Retinal pigment epithelial cell (primary cell): ENCODE results near the gene MSH2.

Experiments used
- DNase-seq: peaks from one replicate; pipeline ENCODE4 v3.0.0-alpha.2; 2010; ENCODE audit warnings: low read depth
- H3K4me3 ChIP-seq: 2 replicates; pipeline ENCODE4 v1.5.1; 2011; ENCODE audit warnings: mild to moderate bottlenecking, low read length, control low read depth, moderate library complexity
- TF ChIP-seq, protein P1 (sequence below): conservative IDR thresholded peaks from 2 replicates; pipeline ENCODE4 v1.5.1; 2011; ENCODE audit warnings: low read depth, low read length, control low read depth, inconsistent platforms

The MSH2 gene

DNA sequence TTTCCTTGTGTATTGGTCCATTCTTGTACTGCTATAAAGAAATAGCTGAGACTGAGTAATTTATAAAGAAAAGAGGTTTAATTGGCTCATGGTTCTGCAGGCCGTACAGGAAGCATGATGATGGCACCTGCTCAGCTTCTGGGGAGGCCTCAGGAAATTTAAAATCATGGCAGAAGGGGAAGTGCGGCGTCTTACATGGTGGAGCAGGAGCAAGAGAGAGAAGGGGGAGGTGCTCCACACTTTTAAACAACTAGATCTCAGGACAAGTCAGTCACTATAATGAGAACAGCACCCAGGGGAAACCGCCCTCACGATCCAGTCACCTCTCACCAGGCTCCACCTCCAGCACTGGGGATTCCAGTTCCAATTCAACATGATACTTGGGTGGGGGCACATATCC is 54.3 kb downstream of the MSH2 start:
- TF ChIP-seq, protein P1, sequence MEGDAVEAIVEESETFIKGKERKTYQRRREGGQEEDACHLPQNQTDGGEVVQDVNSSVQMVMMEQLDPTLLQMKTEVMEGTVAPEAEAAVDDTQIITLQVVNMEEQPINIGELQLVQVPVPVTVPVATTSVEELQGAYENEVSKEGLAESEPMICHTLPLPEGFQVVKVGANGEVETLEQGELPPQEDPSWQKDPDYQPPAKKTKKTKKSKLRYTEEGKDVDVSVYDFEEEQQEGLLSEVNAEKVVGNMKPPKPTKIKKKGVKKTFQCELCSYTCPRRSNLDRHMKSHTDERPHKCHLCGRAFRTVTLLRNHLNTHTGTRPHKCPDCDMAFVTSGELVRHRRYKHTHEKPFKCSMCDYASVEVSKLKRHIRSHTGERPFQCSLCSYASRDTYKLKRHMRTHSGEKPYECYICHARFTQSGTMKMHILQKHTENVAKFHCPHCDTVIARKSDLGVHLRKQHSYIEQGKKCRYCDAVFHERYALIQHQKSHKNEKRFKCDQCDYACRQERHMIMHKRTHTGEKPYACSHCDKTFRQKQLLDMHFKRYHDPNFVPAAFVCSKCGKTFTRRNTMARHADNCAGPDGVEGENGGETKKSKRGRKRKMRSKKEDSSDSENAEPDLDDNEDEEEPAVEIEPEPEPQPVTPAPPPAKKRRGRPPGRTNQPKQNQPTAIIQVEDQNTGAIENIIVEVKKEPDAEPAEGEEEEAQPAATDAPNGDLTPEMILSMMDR = no peak
- H3K4me3 ChIP-seq = no peak overlapping the region
- no peak for DNase-seq

DNA sequence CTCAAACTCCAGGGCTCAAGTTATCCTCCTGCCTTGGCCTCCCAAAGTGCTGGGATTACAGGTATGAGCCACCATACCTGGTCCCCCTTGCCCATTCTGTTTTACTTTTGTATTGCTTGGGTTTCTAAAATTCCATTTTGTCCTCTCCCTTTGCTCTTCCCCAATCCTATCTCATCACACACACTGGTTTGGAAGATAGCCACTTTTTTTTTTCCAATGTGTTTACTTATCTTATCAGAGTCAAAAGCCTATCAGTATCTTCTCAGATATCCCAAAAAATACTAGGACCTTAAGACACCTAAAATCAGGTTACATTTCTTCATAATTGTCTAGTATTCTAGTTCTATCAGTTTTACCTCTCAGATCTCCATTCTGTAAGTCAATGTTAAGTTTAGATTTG is 56.1 kb downstream of the MSH2 start:
- TF ChIP-seq, protein P1 = no peak

DNA sequence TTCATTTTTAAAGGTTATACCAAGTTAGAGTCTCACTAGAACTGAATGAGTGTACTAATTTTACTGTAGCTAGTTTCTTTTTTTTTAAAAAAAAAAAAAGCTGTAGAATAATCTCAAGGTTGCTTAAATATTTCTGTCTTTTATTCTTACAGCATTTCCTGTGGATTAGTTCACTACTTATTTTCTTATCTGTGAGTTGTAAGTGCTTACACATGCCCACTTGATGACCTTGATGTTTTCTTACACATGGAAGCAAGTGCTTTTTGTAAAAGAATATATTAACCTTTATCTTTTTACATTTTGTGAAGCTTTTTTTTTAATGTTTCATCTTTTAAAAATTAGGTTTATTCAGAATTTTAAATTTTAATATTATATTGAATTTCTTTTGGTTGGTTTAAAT is 57.8 kb downstream of the MSH2 start:
- H3K4me3 ChIP-seq = no peak overlapping the region
- no peak for DNase-seq
- TF ChIP-seq, protein P1 = no peak

More for the DNA sequence above, 56.1 kb downstream of the MSH2 start:
- no peak for DNase-seq
- no peak overlapping the region for H3K4me3 ChIP-seq

DNA sequence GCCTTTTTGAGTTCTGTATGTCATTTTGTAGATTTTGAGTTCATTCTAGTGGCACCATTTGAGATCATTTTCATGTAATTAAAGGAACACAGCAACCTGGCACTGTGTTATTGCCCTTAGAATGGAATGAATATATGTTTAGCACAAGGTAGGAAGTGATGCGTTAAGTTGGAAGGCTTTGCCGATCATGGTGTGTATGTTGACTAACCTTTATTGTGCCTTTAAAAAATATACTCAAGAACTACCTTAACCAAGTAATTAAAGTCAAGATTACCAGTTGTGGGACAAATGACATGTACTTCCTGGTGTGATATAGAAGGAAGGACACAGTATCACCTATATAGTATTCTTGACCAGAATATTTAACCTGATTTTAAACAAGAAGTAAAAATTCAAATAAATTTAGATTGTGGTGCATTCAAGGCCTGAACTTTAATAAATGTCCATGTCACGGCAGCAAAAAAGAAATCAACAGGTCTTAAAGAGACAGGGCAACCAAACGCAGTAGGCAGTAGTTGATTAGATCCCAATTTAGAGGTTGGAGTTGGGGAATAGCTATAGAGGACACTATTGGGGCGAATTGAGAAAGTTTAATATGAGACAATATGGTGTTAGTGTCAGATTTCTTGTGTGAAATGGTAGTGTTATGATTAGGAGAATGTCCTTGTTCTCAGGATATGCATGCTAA is 68.6 kb downstream of the MSH2 start:
- TF ChIP-seq, protein P1 = no peak
- no peak for DNase-seq
- no peak overlapping the region for H3K4me3 ChIP-seq

DNA sequence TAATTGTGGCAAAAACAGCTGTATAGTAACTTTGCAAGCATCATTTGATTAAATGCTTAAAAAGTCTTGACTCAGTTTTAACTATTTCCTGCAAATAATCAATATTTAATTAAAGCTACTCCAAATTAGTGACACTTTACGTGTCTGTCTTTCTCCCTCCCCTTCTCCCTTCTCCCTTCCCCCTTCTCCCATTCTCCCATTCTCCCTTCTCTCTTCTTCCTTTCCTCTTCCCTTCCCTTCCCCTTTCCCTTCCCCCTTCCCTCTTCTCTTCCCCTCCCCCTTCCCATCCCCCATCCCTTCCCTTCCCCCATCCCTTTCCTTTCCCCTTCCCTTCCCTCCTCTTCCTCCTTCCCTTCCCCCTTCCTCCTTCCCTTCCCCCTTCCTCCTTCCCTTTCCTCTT is 76.9 kb downstream of the MSH2 start:
- no peak overlapping the region for H3K4me3 ChIP-seq
- TF ChIP-seq, protein P1 = no peak
- no peak for DNase-seq

DNA sequence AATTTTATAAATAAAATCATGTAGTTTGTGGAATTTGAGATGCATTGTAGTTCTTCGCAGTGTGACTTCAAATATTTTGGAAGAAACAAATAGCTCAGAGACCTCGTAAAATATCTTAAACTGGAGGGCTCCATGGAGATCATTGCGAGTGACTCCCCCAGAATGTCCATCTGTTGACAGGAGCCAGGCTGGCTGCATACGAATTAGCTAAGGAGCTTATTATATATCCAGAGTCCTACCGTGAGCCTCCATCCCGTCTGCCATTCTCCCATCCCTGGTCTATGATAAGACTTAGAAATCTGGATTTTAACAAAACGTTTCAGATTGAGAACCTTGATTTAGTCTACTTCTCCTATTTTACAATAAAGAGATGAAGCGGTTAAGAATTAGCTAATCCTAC is 80.2 kb downstream of the MSH2 start:
- H3K4me3 ChIP-seq = no peak overlapping the region
- no peak for DNase-seq
- TF ChIP-seq, protein P1 = no peak

DNA sequence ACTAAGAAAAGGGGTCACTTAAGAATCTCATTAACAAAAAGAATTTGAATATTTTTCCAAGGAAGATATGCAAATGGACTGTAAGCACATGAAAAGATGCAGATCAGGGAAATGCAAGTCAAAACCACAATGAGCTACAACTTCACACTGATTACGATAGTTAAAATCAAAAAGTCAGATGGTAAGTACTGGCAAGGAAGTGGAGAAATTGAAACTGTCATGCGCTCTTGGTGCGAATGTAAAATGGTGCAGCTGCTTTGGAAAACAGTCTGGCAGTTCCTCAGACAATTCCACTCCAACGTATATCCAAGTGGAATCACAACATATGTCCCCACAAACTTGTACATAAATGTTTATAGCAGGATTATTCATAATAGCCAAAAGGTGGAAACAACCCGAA is 81.4 kb downstream of the MSH2 start:
- H3K4me3 ChIP-seq = no peak overlapping the region
- DNase-seq = no peak
- TF ChIP-seq, protein P1 = no peak
